KMS-11 (cell line): ENCODE measurements around the gene GPR68.
"Not testable (repeated sequence)": the region's sequence is repeated elsewhere in the genome, so short reads cannot be mapped to it uniquely, and the experiment has no call there.

Experiments used
- H2AFZ ChIP-seq: fragments of 200-600 bp; sonication (generic); 2 replicates; pipeline ENCODE4 v1.6.1; 2016; ENCODE audit warnings: antibody characterized with exemption, mixed run types, low read depth
- H3K27ac ChIP-seq: fragments of 200-600 bp; sonication (generic); 2 replicates; pipeline ENCODE4 v1.6.1; 2016; ENCODE audit warnings: mild to moderate bottlenecking, mixed run types
- H3K27me3 ChIP-seq: fragments of 200-600 bp; sonication (generic); 2 replicates; pipeline ENCODE4 v1.6.1; 2017; ENCODE audit warnings: mild to moderate bottlenecking, low read depth, mixed run types, moderate library complexity; ENCODE audit not compliant: insufficient read depth
- H3K36me3 ChIP-seq: fragments of 200-600 bp; sonication (generic); 2 replicates; pipeline ENCODE4 v1.6.1; 2017; ENCODE audit warnings: mild to moderate bottlenecking, mixed run types; ENCODE audit not compliant: insufficient read depth
- H3K4me1 ChIP-seq: fragments of 200-600 bp; sonication (generic); 2 replicates; pipeline ENCODE4 v1.6.1; 2016; ENCODE audit warnings: mild to moderate bottlenecking, low read depth, mixed run types; ENCODE audit not compliant: poor library complexity, severe bottlenecking
- H3K4me2 ChIP-seq: fragments of 200-600 bp; sonication (generic); 2 replicates; pipeline ENCODE4 v1.7.0; 2016; ENCODE audit warnings: mild to moderate bottlenecking, mixed run types
- H3K4me3 ChIP-seq: fragments of 200-600 bp; sonication (generic); IDR thresholded peaks from 2 replicates; pipeline ENCODE4 v1.6.1; 2017; ENCODE audit warnings: low read depth, low read length, mixed read lengths; ENCODE audit not compliant: insufficient read depth
- H3K79me2 ChIP-seq: fragments of 200-600 bp; sonication (generic); 2 replicates; pipeline ENCODE4 v1.6.1; 2016; ENCODE audit warnings: low read depth, mixed run types; ENCODE audit not compliant: insufficient read depth
- H3K9ac ChIP-seq: fragments of 200-600 bp; sonication (generic); 2 replicates; pipeline ENCODE4 v1.6.1; 2016; ENCODE audit warnings: mild to moderate bottlenecking, mixed run types
- H4K20me1 ChIP-seq: fragments of 200-600 bp; sonication (generic); 2 replicates; pipeline ENCODE4 v1.6.1; 2016; ENCODE audit warnings: mild to moderate bottlenecking, mixed run types; ENCODE audit not compliant: insufficient read depth
- CTCF ChIP-seq: fragments of 200-600 bp; sonication (generic); conservative IDR thresholded peaks from 2 replicates; pipeline ENCODE4 v1.6.1; 2017; ENCODE audit warnings: low read depth, mild to moderate bottlenecking, antibody characterized with exemption, low read length, moderate library complexity, mixed read lengths

The GPR68 gene

DNA sequence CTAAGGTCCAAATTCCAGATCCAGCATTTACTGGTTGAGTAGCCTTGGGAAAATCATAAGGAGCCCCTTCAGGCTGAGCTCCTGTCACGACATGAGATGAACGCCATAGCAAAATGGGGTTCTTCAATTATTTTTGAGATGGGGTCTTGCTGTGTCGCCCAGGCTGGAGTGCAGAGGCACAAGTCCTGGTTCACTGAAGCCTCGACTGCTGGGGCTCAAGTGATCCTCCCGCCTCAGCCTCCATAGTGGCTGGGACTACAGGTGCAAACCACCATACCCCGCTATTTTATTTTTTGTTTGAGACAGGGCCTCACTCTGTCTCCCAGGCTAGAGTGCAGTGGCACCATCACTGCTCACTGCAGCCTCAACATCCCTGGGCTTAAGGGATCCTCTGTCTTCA lies 25.7 kb upstream of the GPR68 start:
- H3K27ac ChIP-seq: no peak overlapping the region

GRCh38 chr14:91269076-91269991 lies 24.8 kb upstream of the GPR68 start:
- no peak overlapping the region for H3K4me2 ChIP-seq
- H3K27me3 ChIP-seq: no peaks in the 10 kb centered on the region
- TF ChIP-seq CTCF: no peak
- no peak overlapping the region for H3K4me3 ChIP-seq
- no peaks in the 10 kb centered on the region for H3K4me1 ChIP-seq
- no peak overlapping the region for H2AFZ ChIP-seq
- H3K9ac ChIP-seq: no peak overlapping the region
- H3K27ac ChIP-seq: no peak overlapping the region
- H3K36me3 ChIP-seq: no peaks in the 10 kb centered on the region
- no peaks in the 10 kb centered on the region for H4K20me1 ChIP-seq
- H3K79me2 ChIP-seq: no peaks in the 10 kb centered on the region

More for the DNA sequence above, 25.7 kb upstream of the GPR68 start:
- no peaks in the 10 kb centered on the region for H3K36me3 ChIP-seq
- no peak overlapping the region for H3K9ac ChIP-seq
- no peak overlapping the region for H2AFZ ChIP-seq
- H3K4me1 ChIP-seq: no peaks in the 10 kb centered on the region
- TF ChIP-seq CTCF: no peak
- no peaks in the 10 kb centered on the region for H3K79me2 ChIP-seq
- H3K4me2 ChIP-seq: no peak overlapping the region
- no peaks in the 10 kb centered on the region for H4K20me1 ChIP-seq
- H3K4me3 ChIP-seq: no peak overlapping the region
- H3K27me3 ChIP-seq: no peaks in the 10 kb centered on the region

DNA sequence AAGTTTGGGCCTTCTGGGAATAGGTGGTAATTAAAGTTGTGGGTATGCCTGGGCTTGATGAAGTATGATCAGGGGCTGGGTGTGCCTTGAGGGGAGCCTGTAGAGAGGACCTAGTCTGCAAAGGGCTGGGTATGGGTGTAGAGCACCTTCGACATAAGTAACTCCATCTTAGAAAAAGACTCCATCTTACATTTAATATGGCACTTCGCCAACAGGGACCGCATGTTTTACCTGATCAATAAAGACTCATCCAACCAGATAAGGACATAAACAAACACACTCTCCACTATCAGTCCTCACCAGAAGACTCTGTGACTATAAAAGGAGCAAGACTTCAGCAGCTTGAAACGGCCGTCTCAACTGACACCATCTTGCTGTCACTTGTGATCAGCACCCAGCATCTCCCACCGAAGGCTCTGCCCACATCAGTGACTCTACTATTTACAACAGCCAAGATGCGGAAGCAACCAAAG lies 23.5 kb upstream of the GPR68 start:
- no peak overlapping the region for H2AFZ ChIP-seq
- H3K4me2 ChIP-seq: no peak overlapping the region
- no peaks in the 10 kb centered on the region for H3K79me2 ChIP-seq
- TF ChIP-seq CTCF: no peak
- no peak overlapping the region for H3K27ac ChIP-seq
- no peaks in the 10 kb centered on the region for H3K27me3 ChIP-seq
- no peak overlapping the region for H3K9ac ChIP-seq
- H3K36me3 ChIP-seq: no peaks in the 10 kb centered on the region
- no peaks in the 10 kb centered on the region for H3K4me1 ChIP-seq
- H3K4me3 ChIP-seq: no peak overlapping the region
- H4K20me1 ChIP-seq: no peaks in the 10 kb centered on the region

- H3K4me3 ChIP-seq, H4K20me1 ChIP-seq, H3K4me2 ChIP-seq, H3K27ac ChIP-seq, H3K36me3 ChIP-seq, H3K4me1 ChIP-seq, H2AFZ ChIP-seq, H3K9ac ChIP-seq, H3K79me2 ChIP-seq, H3K27me3 ChIP-seq: not testable (repeated sequence)
Observed at GRCh38 chr14:91266276-91266675, 21.8 kb upstream of the GPR68 start.

GRCh38 chr14:91265404-91265803 lies 20.9 kb upstream of the GPR68 start:
- Histone ChIP-seq H4K20me1 (no peaks in the 10 kb centered on the region), H3K27ac (no peak overlapping the region), H3K4me2 (no peak overlapping the region), H2AFZ (no peak overlapping the region), H3K4me1 (no peaks in the 10 kb centered on the region), H3K4me3 (no peak overlapping the region), H3K36me3 (no peaks in the 10 kb centered on the region), H3K27me3 (no peaks in the 10 kb centered on the region), H3K9ac (no peak overlapping the region), H3K79me2 (no peaks in the 10 kb centered on the region)
- TF ChIP-seq CTCF: no peak
